Nephron progenitor cell (in vitro differentiated cells): ENCODE measurements around the gene C1orf115.

Experiments
- DNase-seq: peaks from one replicate; pipeline ENCODE4 v3.0.0; 2021
- H3K27ac Mint-ChIP-seq: 2 replicates; pipeline ENCODE4 v1.8.0; 2021; ENCODE audit warnings: mild to moderate bottlenecking, moderate library complexity, mixed read lengths
- H3K27me3 Mint-ChIP-seq: 2 replicates; pipeline ENCODE4 v1.8.0; 2021; ENCODE audit warnings: mild to moderate bottlenecking, low read depth, mixed read lengths; ENCODE audit not compliant: poor library complexity
- H3K36me3 Mint-ChIP-seq: 2 replicates; pipeline ENCODE4 v1.8.0; 2021; ENCODE audit warnings: low read depth, mixed read lengths
- H3K4me1 Mint-ChIP-seq: 2 replicates; pipeline ENCODE4 v1.8.0; 2021; ENCODE audit warnings: mixed read lengths
- H3K4me3 Mint-ChIP-seq: 2 replicates; pipeline ENCODE4 v1.8.0; 2021; ENCODE audit warnings: mild to moderate bottlenecking, moderate library complexity, mixed read lengths
- H3K9me3 Mint-ChIP-seq: 2 replicates; pipeline ENCODE4 v1.8.0; 2021; ENCODE audit warnings: mild to moderate bottlenecking, moderate library complexity, mixed read lengths
- TF ChIP-seq, protein P1 (sequence below): fragments of 200-600 bp; sonication (generic); IDR thresholded peaks from 2 replicates; pipeline ENCODE4 v1.5.0; 2021; ENCODE audit warnings: antibody characterized with exemption

The C1orf115 gene

DNA sequence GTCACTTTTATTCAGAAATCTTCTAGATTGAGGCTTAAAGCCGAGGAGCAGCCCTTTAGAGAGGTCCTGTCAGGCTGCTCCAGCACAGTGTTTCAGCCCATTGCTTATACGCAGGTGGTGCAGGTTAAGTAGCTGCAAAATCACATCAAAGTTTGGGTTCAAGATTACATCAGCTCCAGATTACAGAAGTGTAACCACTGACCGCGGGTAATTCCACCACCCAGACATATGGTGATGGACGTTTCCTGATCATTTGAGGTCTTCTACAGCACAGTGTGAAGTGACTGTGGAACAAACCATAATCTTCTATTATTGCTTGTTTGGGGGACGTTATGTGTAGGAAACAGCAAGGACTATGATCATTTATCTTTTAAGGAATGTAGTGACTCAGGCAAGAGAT lies 11.8 kb downstream of the C1orf115 start:
- no peaks in the 10 kb centered on the region for H3K36me3 Mint-ChIP-seq
- H3K27ac Mint-ChIP-seq = no peak overlapping the region
- H3K9me3 Mint-ChIP-seq = no peaks in the 10 kb centered on the region
- TF ChIP-seq, protein P1, sequence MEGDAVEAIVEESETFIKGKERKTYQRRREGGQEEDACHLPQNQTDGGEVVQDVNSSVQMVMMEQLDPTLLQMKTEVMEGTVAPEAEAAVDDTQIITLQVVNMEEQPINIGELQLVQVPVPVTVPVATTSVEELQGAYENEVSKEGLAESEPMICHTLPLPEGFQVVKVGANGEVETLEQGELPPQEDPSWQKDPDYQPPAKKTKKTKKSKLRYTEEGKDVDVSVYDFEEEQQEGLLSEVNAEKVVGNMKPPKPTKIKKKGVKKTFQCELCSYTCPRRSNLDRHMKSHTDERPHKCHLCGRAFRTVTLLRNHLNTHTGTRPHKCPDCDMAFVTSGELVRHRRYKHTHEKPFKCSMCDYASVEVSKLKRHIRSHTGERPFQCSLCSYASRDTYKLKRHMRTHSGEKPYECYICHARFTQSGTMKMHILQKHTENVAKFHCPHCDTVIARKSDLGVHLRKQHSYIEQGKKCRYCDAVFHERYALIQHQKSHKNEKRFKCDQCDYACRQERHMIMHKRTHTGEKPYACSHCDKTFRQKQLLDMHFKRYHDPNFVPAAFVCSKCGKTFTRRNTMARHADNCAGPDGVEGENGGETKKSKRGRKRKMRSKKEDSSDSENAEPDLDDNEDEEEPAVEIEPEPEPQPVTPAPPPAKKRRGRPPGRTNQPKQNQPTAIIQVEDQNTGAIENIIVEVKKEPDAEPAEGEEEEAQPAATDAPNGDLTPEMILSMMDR = no peak
- H3K4me3 Mint-ChIP-seq = no peak overlapping the region
- H3K4me1 Mint-ChIP-seq = peaks cover 13% of the 10 kb centered on the region
- peaks cover 4% of the 10 kb centered on the region for H3K27me3 Mint-ChIP-seq
- no peak for DNase-seq

- H3K27me3 Mint-ChIP-seq = peaks cover 4% of the 10 kb centered on the region
- H3K9me3 Mint-ChIP-seq = no peaks in the 10 kb centered on the region
- no peaks in the 10 kb centered on the region for H3K36me3 Mint-ChIP-seq
- no peak for DNase-seq
- H3K4me3 Mint-ChIP-seq = no peak overlapping the region
- peaks cover 14% of the 10 kb centered on the region for H3K4me1 Mint-ChIP-seq
- no peak overlapping the region for H3K27ac Mint-ChIP-seq
- TF ChIP-seq, protein P1 = no peak
Observed at GRCh38 chr1:220702733-220703270, 12.6 kb downstream of the C1orf115 start.

DNA sequence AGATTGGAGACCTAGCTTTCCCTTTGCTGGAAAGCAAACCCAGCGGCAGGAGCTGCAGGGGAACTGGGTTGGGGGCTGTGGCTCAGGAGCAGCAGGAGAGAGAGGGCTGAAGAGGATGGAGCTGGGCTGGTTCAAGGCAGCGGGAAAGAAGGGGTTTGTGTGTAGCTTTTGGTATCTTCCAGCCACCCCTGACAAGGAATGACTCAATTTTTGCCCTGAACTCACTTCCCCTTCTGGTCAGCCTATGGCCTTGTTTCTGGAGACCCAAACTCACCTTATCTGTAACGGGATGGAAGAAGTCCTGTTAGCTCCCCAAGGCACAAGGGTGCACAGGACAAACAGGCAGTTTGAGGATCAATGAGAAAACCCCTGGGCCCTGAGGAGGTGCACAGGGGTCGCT lies 13.1 kb downstream of the C1orf115 start:
- Mint-ChIP-seq H3K4me3 (no peak overlapping the region), H3K36me3 (no peaks in the 10 kb centered on the region), H3K27me3 (peaks cover 7% of the 10 kb centered on the region), H3K4me1 (peaks cover 14% of the 10 kb centered on the region), H3K27ac (no peak overlapping the region), H3K9me3 (no peaks in the 10 kb centered on the region)
- TF ChIP-seq, protein P1 = no peak
- no peak for DNase-seq

- TF ChIP-seq, protein P1 = no peak
- no peaks in the 10 kb centered on the region for H3K36me3 Mint-ChIP-seq
- peaks cover 8% of the 10 kb centered on the region for H3K27me3 Mint-ChIP-seq
- no peak overlapping the region for H3K27ac Mint-ChIP-seq
- H3K9me3 Mint-ChIP-seq = no peaks in the 10 kb centered on the region
- peaks cover 14% of the 10 kb centered on the region for H3K4me1 Mint-ChIP-seq
- no peak overlapping the region for H3K4me3 Mint-ChIP-seq
- DNase-seq = no peak
Observed at GRCh38 chr1:220705782-220706181, 15.6 kb downstream of the C1orf115 start.

DNA sequence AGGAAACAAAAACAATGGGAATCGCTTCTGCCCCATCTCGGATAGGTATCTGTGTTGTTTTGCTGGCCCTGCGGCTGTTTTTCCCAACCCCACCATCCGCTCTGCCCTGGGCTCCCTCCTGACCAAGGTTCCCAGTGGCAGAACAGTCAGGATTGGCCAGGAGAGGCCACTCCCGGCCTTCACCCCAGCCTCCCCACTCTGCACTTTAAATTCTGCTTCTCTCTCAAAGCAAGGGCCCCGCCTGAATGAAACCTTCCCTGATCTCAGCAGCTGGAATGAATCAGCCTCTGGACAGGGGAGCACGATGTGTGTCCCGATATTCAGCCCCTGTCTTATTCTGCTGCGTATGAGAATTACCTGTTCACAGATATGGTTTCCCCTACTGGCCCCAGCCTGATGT lies 16.3 kb downstream of the C1orf115 start:
- Mint-ChIP-seq H3K4me1 (peaks cover 14% of the 10 kb centered on the region), H3K27ac (no peak overlapping the region), H3K27me3 (peaks cover 8% of the 10 kb centered on the region), H3K36me3 (no peaks in the 10 kb centered on the region), H3K9me3 (no peaks in the 10 kb centered on the region), H3K4me3 (no peak overlapping the region)
- no peak for DNase-seq
- TF ChIP-seq, protein P1 = no peak

GRCh38 chr1:220707160-220707559 lies 17.0 kb downstream of the C1orf115 start:
- no peak overlapping the region for H3K27ac Mint-ChIP-seq
- TF ChIP-seq, protein P1 = no peak
- no peak overlapping the region for H3K4me3 Mint-ChIP-seq
- no peaks in the 10 kb centered on the region for H3K9me3 Mint-ChIP-seq
- H3K4me1 Mint-ChIP-seq = peaks cover 14% of the 10 kb centered on the region
- DNase-seq = no peak
- H3K27me3 Mint-ChIP-seq = peaks cover 8% of the 10 kb centered on the region
- no peaks in the 10 kb centered on the region for H3K36me3 Mint-ChIP-seq
